Osteoblast (primary cell): Measurements from ENCODE around the gene TRIP4. TPM values are rescaled to one million over a fixed set of nuclear protein-coding genes. Genes with fewer than 3 reads are reported as not detected.

ENCODE experiments used
- DNase-seq: peaks from one replicate; pipeline ENCODE4 v3.0.0; 2011; ENCODE audit warnings: low spot score, mixed read lengths; ENCODE audit not compliant: insufficient read length; ENCODE audit errors: missing footprints
- H2AFZ ChIP-seq: 2 replicates; pipeline ENCODE4 v1.6.0; 2011; ENCODE audit warnings: mild to moderate bottlenecking, low read length
- H3K27ac ChIP-seq: 2 replicates; pipeline ENCODE4 v1.5.1; 2011; ENCODE audit warnings: mild to moderate bottlenecking, low read depth, low read length, moderate library complexity
- H3K27me3 ChIP-seq: 2 replicates; pipeline ENCODE4 v1.6.0; 2012; ENCODE audit warnings: mild to moderate bottlenecking, control low read depth, inconsistent platforms, low read length, moderate library complexity; ENCODE audit not compliant: insufficient read depth
- H3K36me3 ChIP-seq: 2 replicates; pipeline ENCODE4 v1.5.1; 2011; ENCODE audit warnings: mild to moderate bottlenecking, low read length, control low read depth, moderate library complexity; ENCODE audit not compliant: insufficient read depth
- H3K4me1 ChIP-seq: 2 replicates; pipeline ENCODE4 v1.5.1; 2011; ENCODE audit warnings: mild to moderate bottlenecking, low read length, control low read depth, moderate library complexity; ENCODE audit not compliant: insufficient read depth
- H3K4me2 ChIP-seq: 2 replicates; pipeline ENCODE4 v1.6.0; 2011; ENCODE audit warnings: mild to moderate bottlenecking, low read length; ENCODE audit not compliant: insufficient read depth
- H3K4me3 ChIP-seq: fragments of 200-600 bp; sonication (generic); 3 replicates; pipeline ENCODE4 v1.5.1; 2012; ENCODE audit warnings: mild to moderate bottlenecking, low read length, inconsistent platforms; ENCODE audit not compliant: insufficient read depth
- H3K79me2 ChIP-seq: 2 replicates; pipeline ENCODE4 v1.6.0; 2012; ENCODE audit warnings: mild to moderate bottlenecking, low read length, control low read depth, inconsistent platforms; ENCODE audit not compliant: insufficient read depth
- H3K9me3 ChIP-seq: 2 replicates; pipeline ENCODE4 v1.5.1; 2011; ENCODE audit warnings: low read depth, low read length, control low read depth
- H4K20me1 ChIP-seq: 2 replicates; pipeline ENCODE4 v1.6.0; 2012; ENCODE audit warnings: mild to moderate bottlenecking, low read length, control low read depth; ENCODE audit not compliant: insufficient read depth
- CTCF ChIP-seq: IDR thresholded peaks from 2 replicates; pipeline ENCODE4 v1.5.1; 2011; ENCODE audit warnings: mild to moderate bottlenecking, low read depth, low read length, moderate library complexity; ENCODE audit errors: extremely low read depth
- total RNA-seq: library from RNA; depleted of rRNA; stranded (reverse); fragments of >200 nt; gene quantifications from 2 replicates; pipeline ENCODE4 v1.2.3, GENCODE V29; 2012

The TRIP4 gene
- 10.9 and 14.1 TPM in 2 replicates for total RNA-seq

GRCh38 chr15:64387562-64388168 is at the start of gene TRIP4:
TRIP4 (plus strand) TSS chr15:64387836; CDS start chr15:64387864, 28 bp downstream.
- Histone ChIP-seq H3K36me3 (no peaks in the 10 kb centered on the region), H4K20me1 (peaks cover 1% of the 10 kb centered on the region), H3K27ac (peak within 1 kb of the TSS; percentile 65), H3K27me3 (no peaks in the 10 kb centered on the region), H3K4me2 (peak within 1 kb of the TSS; percentile 84), H3K4me3 (peak within 1 kb of the TSS; percentile 93), H3K4me1 (peaks cover 6% of the 10 kb centered on the region), H3K9me3 (no peaks in the 10 kb centered on the region), H2AFZ (peak within 1 kb of the TSS; percentile 99), H3K79me2 (peaks cover 44% of the 10 kb centered on the region)
- peak; percentile 97 for DNase-seq
- TF ChIP-seq CTCF: no peak

GRCh38 chr15:64340355-64340754 is 47.3 kb upstream of the TRIP4 start:
- Histone ChIP-seq H3K4me3 (no peak overlapping the region), H3K36me3 (peaks cover 9% of the 10 kb centered on the region), H3K4me1 (peaks cover 18% of the 10 kb centered on the region), H3K9me3 (no peaks in the 10 kb centered on the region), H2AFZ (no peak overlapping the region), H3K4me2 (no peak overlapping the region), H3K79me2 (peaks cover 74% of the 10 kb centered on the region), H4K20me1 (no peaks in the 10 kb centered on the region), H3K27ac (no peak overlapping the region), H3K27me3 (no peaks in the 10 kb centered on the region)
- DNase-seq: no peak
- no peak for TF ChIP-seq CTCF

- H3K4me1 ChIP-seq: peaks cover 19% of the 10 kb centered on the region
- H3K36me3 ChIP-seq: peaks cover 9% of the 10 kb centered on the region
- no peaks in the 10 kb centered on the region for H4K20me1 ChIP-seq
- H3K9me3 ChIP-seq: no peaks in the 10 kb centered on the region
- TF ChIP-seq CTCF: no peak
- H2AFZ ChIP-seq: no peak overlapping the region
- H3K79me2 ChIP-seq: peaks cover 78% of the 10 kb centered on the region
- H3K27me3 ChIP-seq: no peaks in the 10 kb centered on the region
- H3K4me2 ChIP-seq: no peak overlapping the region
- no peak for DNase-seq
- no peak overlapping the region for H3K27ac ChIP-seq
- no peak overlapping the region for H3K4me3 ChIP-seq
These were observed 45.7 kb upstream of the TRIP4 start for GRCh38 chr15:64341961-64342360.

- peaks cover 19% of the 10 kb centered on the region for H3K4me1 ChIP-seq
- no peak for TF ChIP-seq CTCF
- H3K79me2 ChIP-seq: peaks cover 78% of the 10 kb centered on the region
- no peak overlapping the region for H2AFZ ChIP-seq
- no peak overlapping the region for H3K4me3 ChIP-seq
- peaks cover 4% of the 10 kb centered on the region for H4K20me1 ChIP-seq
- no peak for DNase-seq
- H3K36me3 ChIP-seq: peaks cover 9% of the 10 kb centered on the region
- no peaks in the 10 kb centered on the region for H3K9me3 ChIP-seq
- no peaks in the 10 kb centered on the region for H3K27me3 ChIP-seq
- H3K4me2 ChIP-seq: no peak overlapping the region
- H3K27ac ChIP-seq: peak overlapping the region; percentile 13
These were observed 44.4 kb upstream of the TRIP4 start for GRCh38 chr15:64343222-64343621.
